Kidney (tissue), 14 donors: Measurements from ENCODE around the gene CALCOCO1. TPM values are rescaled to one million over a fixed set of nuclear protein-coding genes. Genes with fewer than 3 reads are reported as not detected.

Source experiments
- DNase-seq, 5 donors: peaks; one replicate each; pipeline ENCODE4 v3.0.0-alpha.2; 2013 to 2020
- FAIRE-seq: peaks from 2 replicates; lab custom pipeline; 2012; peaks lifted over from hg19 to GRCh38; lab: Jason Lieb, UNC
- H3K27ac ChIP-seq, 2 donors: one replicate each; pipeline ENCODE4 v1.7.0; 2013; ENCODE audit warnings: low read depth in 2 of 2, low read length in 2 of 2, inconsistent platforms in 1 of 2
- H3K27me3 ChIP-seq: one replicate; pipeline ENCODE4 v1.7.1; 2013; ENCODE audit warnings: low read length, inconsistent platforms; ENCODE audit not compliant: control insufficient read depth, insufficient read depth
- H3K36me3 ChIP-seq, 3 donors: one replicate each; pipeline versions ENCODE4 v1.7.0 to v1.7.1; 2013; ENCODE audit warnings: low read length in 3 of 3, control low read depth in 1 of 3, inconsistent platforms in 1 of 3; ENCODE audit not compliant: insufficient read depth in 3 of 3, control insufficient read depth in 2 of 3
- H3K4me1 ChIP-seq, 3 donors: one replicate each; pipeline versions ENCODE4 v1.7.0 to v1.7.1; 2013; ENCODE audit warnings: low read length in 3 of 3, inconsistent platforms in 1 of 3, low read depth in 1 of 3; ENCODE audit not compliant: control insufficient read depth in 2 of 3, insufficient read depth in 2 of 3
- H3K4me3 ChIP-seq, 3 donors: one replicate each; pipeline versions ENCODE4 v1.7.0 to v1.8.1; 2013; ENCODE audit warnings: low read length in 3 of 3, control low read depth in 1 of 3, inconsistent platforms in 1 of 3
- H3K9ac ChIP-seq, 3 donors: one replicate each; pipeline versions ENCODE4 v1.7.0 to v1.7.1; 2013; ENCODE audit warnings: low read length in 3 of 3, control low read depth in 1 of 3, inconsistent platforms in 1 of 3
- H3K9me3 ChIP-seq, 3 donors: one replicate each; pipeline versions ENCODE4 v1.7.0 to v1.7.1; 2013; ENCODE audit warnings: low read length in 3 of 3, control low read depth in 1 of 3, inconsistent platforms in 1 of 3; ENCODE audit not compliant: control insufficient read depth in 2 of 3, insufficient read depth in 1 of 3
- intact Hi-C: fragments of 100-400 bp; cut with DNase I; formaldehyde crosslinking; loops from one replicate; pipeline ENCODE4 v1.11.1; 2022
- polyA plus RNA-seq: library from polyadenylated mRNA; stranded (reverse); fragments of 350-450 nt; fragmentation: Illumina TruSeq; extraction: RNeasy Lipid Tissue Mini Kit (QIAGEN cat#74804); gene quantifications from one replicate; pipeline ENCODE4 v1.2.3, GENCODE V29; 2014; ENCODE audit warnings: low read depth, low replicate concordance; ENCODE audit not compliant: insufficient read depth
- total RNA-seq: library from RNA; stranded (reverse); fragmentation: NEBNext Ultra II Directional; extraction: Animal tissue kit (Norgen Biotek cat#: 25700); gene quantifications from one replicate; pipeline ENCODE4 v1.2.1, GENCODE V29; 2021
- TF ChIP-seq, protein P1 (sequence below): IDR thresholded peaks from 3 replicates; pipeline ENCODE4 v1.5.1; 2012; ENCODE audit warnings: mild to moderate bottlenecking, moderate library complexity, borderline replicate concordance; ENCODE audit not compliant: insufficient read depth; ENCODE audit errors: extremely low read depth
- donor health status: control.
- donor health status: control.
- donor health status: control.
- donor health status: control.
- donor health status: control.
- donor health status: DM: yes; HTN: yes; CAD: no.
- donor health status: Normal renal cell carcinoma (clear cell type).

Gene CALCOCO1
- total and polyA plus RNA-seq, 2 donors from 2014 or later: 82.2 to 109 TPM

DNA sequence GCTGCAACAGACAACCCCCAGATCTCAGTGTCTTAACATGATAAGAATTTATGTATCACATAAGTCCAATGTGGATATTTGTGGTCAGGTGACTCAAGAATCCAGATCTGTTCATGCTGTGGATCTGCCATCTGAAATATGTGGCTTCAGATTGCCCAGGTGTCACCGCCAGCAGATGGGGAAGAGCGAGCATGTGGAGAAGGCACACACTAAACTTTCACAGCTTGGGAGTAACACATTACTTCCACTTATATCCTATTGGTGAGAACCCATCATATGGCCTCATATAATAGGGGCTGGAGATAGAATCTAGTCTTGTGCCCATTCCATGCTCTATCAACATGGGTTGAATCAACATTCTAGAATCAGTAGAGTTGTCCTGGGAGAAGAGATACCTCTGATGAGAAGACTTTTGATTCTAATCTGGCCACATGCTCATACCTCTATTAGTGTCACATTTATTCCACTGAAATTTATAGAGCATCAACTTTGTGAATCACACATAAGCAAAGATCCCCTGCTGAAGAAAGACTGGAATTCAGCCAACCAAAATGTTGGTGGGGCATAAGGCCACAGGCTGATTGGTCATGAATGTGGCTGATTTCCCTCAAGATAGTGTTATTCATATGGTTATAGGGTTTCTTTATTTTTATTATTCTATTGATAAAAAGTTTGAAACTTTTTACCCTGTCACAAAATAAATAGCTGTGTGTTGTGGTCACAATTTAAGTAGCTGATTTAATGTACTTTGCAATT, 6.0 kb upstream of the CALCOCO1 start:
- no peak for FAIRE-seq
- TF ChIP-seq, protein P1, sequence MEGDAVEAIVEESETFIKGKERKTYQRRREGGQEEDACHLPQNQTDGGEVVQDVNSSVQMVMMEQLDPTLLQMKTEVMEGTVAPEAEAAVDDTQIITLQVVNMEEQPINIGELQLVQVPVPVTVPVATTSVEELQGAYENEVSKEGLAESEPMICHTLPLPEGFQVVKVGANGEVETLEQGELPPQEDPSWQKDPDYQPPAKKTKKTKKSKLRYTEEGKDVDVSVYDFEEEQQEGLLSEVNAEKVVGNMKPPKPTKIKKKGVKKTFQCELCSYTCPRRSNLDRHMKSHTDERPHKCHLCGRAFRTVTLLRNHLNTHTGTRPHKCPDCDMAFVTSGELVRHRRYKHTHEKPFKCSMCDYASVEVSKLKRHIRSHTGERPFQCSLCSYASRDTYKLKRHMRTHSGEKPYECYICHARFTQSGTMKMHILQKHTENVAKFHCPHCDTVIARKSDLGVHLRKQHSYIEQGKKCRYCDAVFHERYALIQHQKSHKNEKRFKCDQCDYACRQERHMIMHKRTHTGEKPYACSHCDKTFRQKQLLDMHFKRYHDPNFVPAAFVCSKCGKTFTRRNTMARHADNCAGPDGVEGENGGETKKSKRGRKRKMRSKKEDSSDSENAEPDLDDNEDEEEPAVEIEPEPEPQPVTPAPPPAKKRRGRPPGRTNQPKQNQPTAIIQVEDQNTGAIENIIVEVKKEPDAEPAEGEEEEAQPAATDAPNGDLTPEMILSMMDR: no peak
- intact Hi-C loops: no loop called here

DNA sequence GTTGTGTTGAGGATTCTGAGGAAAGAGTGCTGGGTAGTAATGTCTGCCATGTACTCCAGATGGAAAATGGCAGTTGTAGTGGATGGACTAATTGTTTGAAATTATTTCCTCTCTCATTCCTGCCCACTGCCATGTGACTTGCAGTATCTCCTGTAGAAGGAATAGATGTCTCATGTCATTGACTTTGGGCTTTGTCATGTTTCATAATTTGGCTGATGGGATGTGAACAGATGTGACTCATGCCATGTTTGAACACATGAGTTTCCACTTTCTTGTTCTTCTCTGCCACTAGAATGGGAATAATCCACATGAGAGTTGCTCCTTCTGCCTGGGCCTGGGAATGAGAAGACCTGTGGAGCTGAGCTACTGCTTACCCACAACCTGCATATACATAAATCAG, 2.4 kb upstream of the CALCOCO1 start:
- no peaks in the 10 kb centered on the region for H3K27me3 ChIP-seq
- FAIRE-seq (no peak), DNase-seq (no peak)
- TF ChIP-seq, protein P1: no peak
- no peak overlapping the region for H3K27ac ChIP-seq
- H3K4me1 ChIP-seq: peaks cover 4 to 10% (median 4%) of the 10 kb centered on the region in 3 donors
- no peak overlapping the region for H3K9ac ChIP-seq
- peaks cover 4 to 7% (median 5%) of the 10 kb centered on the region in 3 donors for H3K36me3 ChIP-seq
- no peaks in the 10 kb centered on the region for H3K9me3 ChIP-seq
- no peak overlapping the region for H3K4me3 ChIP-seq
- intact Hi-C loops: no loop called here

More for the DNA sequence above, 6.0 kb upstream of the CALCOCO1 start:
- no peak overlapping the region for H3K9ac ChIP-seq
- no peaks in the 10 kb centered on the region for H3K36me3 ChIP-seq
- H3K9me3 ChIP-seq: no peaks in the 10 kb centered on the region
- peaks cover 0 to 1% (median 0%) of the 10 kb centered on the region in 3 donors for H3K4me1 ChIP-seq
- H3K27me3 ChIP-seq: peaks cover 5% of the 10 kb centered on the region
- H3K27ac ChIP-seq: no peak overlapping the region
- no peak overlapping the region for H3K4me3 ChIP-seq
- no peak for DNase-seq

DNA sequence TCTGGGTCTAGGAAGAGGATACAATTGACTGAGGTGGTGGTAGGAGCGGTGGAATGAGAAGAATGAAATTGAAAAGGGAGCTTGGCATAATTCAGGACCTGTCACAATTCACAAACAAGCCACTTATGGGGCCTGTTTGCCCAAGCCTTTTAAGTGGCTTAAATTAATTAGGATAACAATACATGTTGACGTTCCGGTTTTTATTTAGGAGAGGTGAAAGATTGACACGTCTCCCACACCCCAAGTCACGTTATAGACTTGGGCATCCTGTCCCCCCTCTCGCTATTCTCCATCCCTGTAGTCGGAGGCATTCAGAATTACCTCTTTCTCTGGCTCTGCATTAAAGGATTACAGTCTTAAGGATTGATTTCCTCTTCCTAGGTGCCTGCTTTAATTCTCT, 954 bp upstream of the CALCOCO1 start:
- no peak overlapping the region for H3K9ac ChIP-seq
- no peaks in the 10 kb centered on the region for H3K9me3 ChIP-seq
- intact Hi-C loops: no loop called here
- H3K27me3 ChIP-seq: no peaks in the 10 kb centered on the region
- H3K4me3 ChIP-seq: peak overlapping the region in 1 of 3 donors; percentile 98
- TF ChIP-seq, protein P1: no peak
- peaks cover 4 to 10% (median 4%) of the 10 kb centered on the region in 3 donors for H3K4me1 ChIP-seq
- H3K27ac ChIP-seq: no peak overlapping the region
- DNase-seq (no peak), FAIRE-seq (no peak)
- peaks cover 7 to 14% (median 8%) of the 10 kb centered on the region in 3 donors for H3K36me3 ChIP-seq
